GM23338 (cell line): ENCODE results near the gene TRPM3.

Experiments used
- CTCF ChIP-seq, 2 experiments: fragments of 200-600 bp in 1 of 2; sonication (generic) in 1 of 2; conservative IDR thresholded peaks; 2 replicates each; pipeline versions ENCODE4 v1.5.1 to v1.6.1; 2016 to 2017; ENCODE audit warnings: antibody characterized with exemption in 2 of 2, low read depth in 2 of 2, mild to moderate bottlenecking in 2 of 2, moderate library complexity in 1 of 2
- REST ChIP-seq: IDR thresholded peaks from one replicate; pipeline ENCODE4 v1.6.1; 2018; ENCODE audit warnings: antibody characterized with exemption; ENCODE audit not compliant: unreplicated experiment

- no peak for TF ChIP-seq CTCF (conservative IDR thresholded peaks at IDR 0.05; ENCODE audit: low read depth in 2 of 2)
- TF ChIP-seq REST = no peak
These were observed 641.5 kb downstream of the TRPM3 start for GRCh38 chr9:70479880-70480291.
